ENCODE data around the gene STAT6. TPM values are rescaled to one million over a fixed set of nuclear protein-coding genes. Genes with fewer than 3 reads are reported as not detected.

The STAT6 gene
- total and polyA plus RNA-seq, 2 of the 8 experiments (the other 6 are each of a cell fraction or from before 2014, with no cell fraction given), result 32.9 to 38.7 TPM

DNA sequence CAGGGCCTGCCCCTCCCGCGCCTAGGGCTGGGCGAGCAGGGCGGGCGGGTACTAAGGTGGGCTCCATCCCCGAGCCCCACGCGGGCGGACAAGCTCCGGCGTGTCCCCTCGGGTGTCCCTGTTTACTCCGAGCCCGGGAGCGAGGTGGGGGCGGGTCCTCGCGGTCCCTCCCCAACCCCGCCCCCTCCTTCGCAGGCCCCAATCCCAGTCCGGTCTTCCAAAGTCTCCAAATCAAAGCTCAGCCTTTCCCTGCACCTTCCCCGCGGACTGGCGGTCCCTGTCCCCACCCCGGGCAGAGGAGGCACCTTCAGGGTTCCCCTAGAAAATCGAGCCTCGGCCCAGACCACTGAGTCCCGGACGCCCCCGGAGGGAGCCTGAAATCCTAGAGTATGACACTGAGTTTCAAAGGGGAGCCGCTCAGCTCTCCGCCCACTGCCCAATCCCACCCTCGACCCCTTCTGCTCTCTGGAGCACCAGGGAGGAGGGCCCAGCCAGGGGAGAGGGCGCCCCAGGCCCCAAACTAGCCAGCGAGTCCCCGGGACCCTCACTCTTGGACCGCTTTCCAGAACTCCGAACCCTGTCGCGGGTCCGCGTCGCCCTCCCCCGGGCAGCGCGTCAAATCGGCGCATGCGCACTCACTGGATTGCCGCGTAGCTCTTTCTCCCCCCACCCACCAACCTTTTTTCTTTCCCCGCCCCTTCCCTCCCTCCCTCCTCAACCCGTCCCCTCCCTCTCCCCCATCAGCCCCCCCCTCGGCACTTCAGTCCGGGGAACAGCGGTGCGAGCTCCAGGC lies 16.8 kb upstream of the STAT6 start, which contains the start of gene LRP1 (continued):
- TF ChIP-seq ASH2L (IDR thresholded peaks at IDR 0.05; ENCODE audit: low read length), result peak; percentile 17
- TF ChIP-seq BCL11A (IDR thresholded peaks at IDR 0.05; ENCODE audit: low read depth in 2 of 2, low read length in 2 of 2), result no peak
- TF ChIP-seq SRF (IDR thresholded peaks at IDR 0.05; ENCODE audit: low read depth, low read length), result no peak
- peak; percentile 27; the same call in 1 of the 2 replicates for TF ChIP-seq CREB1 (IDR thresholded peaks at IDR 0.05)
- TF ChIP-seq SP2 (IDR thresholded peaks at IDR 0.05; ENCODE audit: low read length), result no peak

Data from H1 (cell line).